HepG2 (cell line): ENCODE data around the gene ABCB8. TPM values are rescaled to one million over a fixed set of nuclear protein-coding genes. Genes with fewer than 3 reads are reported as not detected.

ENCODE experiments used
- BRCA1 ChIP-seq: sonication (generic); formaldehyde crosslinking; IDR thresholded peaks from 2 replicates; pipeline ENCODE4 v1.4.0; 2020; ENCODE audit warnings: missing genetic modification reagents
- DR1 ChIP-seq: sonication (generic); formaldehyde crosslinking; IDR thresholded peaks from 2 replicates; pipeline ENCODE4 v1.8.0; 2021; ENCODE audit warnings: mild to moderate bottlenecking, missing genetic modification reagents, inconsistent platforms
- FIP1L1 ChIP-seq: fragments of 200-400 bp; formaldehyde crosslinking; IDR thresholded peaks from 2 replicates; pipeline ENCODE4 v1.6.1; 2018; ENCODE audit warnings: low read depth, mild to moderate bottlenecking, low read length, moderate library complexity, borderline replicate concordance; ENCODE audit not compliant: insufficient read depth
- FOXP1 ChIP-seq, 2 experiments: fragments of 450-650 bp in 1 of 2; IDR thresholded peaks; 2 replicates each; pipeline ENCODE4 v1.6.1; 2017 to 2018; ENCODE audit warnings: antibody characterized with exemption in 1 of 2
- FOXP4 ChIP-seq: sonication (generic); formaldehyde crosslinking; IDR thresholded peaks from 2 replicates; pipeline ENCODE4 v1.4.0; 2020; ENCODE audit warnings: missing genetic modification reagents
- HMGXB3 ChIP-seq: sonication (generic); formaldehyde crosslinking; IDR thresholded peaks from 2 replicates; pipeline ENCODE4 v1.4.0; 2020; ENCODE audit warnings: missing genetic modification reagents, borderline replicate concordance
- HOXA9 ChIP-seq: sonication (generic); formaldehyde crosslinking; IDR thresholded peaks from 2 replicates; pipeline ENCODE4 v1.8.1; 2022; ENCODE audit warnings: missing genetic modification reagents, mild to moderate bottlenecking, moderate library complexity, borderline replicate concordance
- KDM5B ChIP-seq: sonication (generic); formaldehyde crosslinking; IDR thresholded peaks from 2 replicates; pipeline ENCODE4 v1.4.0; 2020; ENCODE audit warnings: missing genetic modification reagents, mild to moderate bottlenecking, borderline replicate concordance
- MAF1 ChIP-seq: sonication (generic); formaldehyde crosslinking; IDR thresholded peaks from 2 replicates; pipeline ENCODE4 v1.5.0; 2020; ENCODE audit warnings: missing genetic modification reagents, borderline replicate concordance
- MAFF ChIP-seq: IDR thresholded peaks from 2 replicates; pipeline ENCODE4 v1.6.1; 2011; ENCODE audit warnings: low read depth, low read length, improper control_type of control experiment
- NCOR1 ChIP-seq: fragments of 200-600 bp; sonication (generic); IDR thresholded peaks from 2 replicates; pipeline ENCODE4 v1.7.0; 2017; ENCODE audit warnings: antibody characterized with exemption, low read length, borderline replicate concordance
- NR2F2 ChIP-seq: IDR thresholded peaks from 2 replicates; pipeline ENCODE4 v1.6.1; 2012; ENCODE audit warnings: low read depth, inconsistent platforms, borderline replicate concordance
- RAD51 ChIP-seq: fragments of 450-650 bp; IDR thresholded peaks from 2 replicates; pipeline ENCODE4 v1.6.1; 2016; ENCODE audit warnings: borderline replicate concordance
- RXRA ChIP-seq: sonication (generic); formaldehyde crosslinking; IDR thresholded peaks from 2 replicates; pipeline ENCODE4 v1.5.1; 2020; ENCODE audit warnings: missing genetic modification reagents
- SMARCC2 ChIP-seq: fragments of 450-650 bp; IDR thresholded peaks from 2 replicates; pipeline ENCODE4 v1.6.1; 2017; ENCODE audit warnings: antibody characterized with exemption, mild to moderate bottlenecking
- SRSF1 ChIP-seq: fragments of 200-400 bp; formaldehyde crosslinking; optimal IDR thresholded peaks from 2 replicates; pipeline ENCODE3; 2017; ENCODE audit warnings: mild to moderate bottlenecking, low read depth, low read length, moderate library complexity
- ZNF274 ChIP-seq: sonication (generic); formaldehyde crosslinking; IDR thresholded peaks from 2 replicates; pipeline ENCODE4 v1.5.1; 2020; ENCODE audit warnings: mild to moderate bottlenecking, missing genetic modification reagents
- ZNF451 ChIP-seq: sonication (generic); formaldehyde crosslinking; IDR thresholded peaks from 2 replicates; pipeline ENCODE4 v1.5.0; 2020; ENCODE audit warnings: mild to moderate bottlenecking, missing genetic modification reagents
- ZNF616 ChIP-seq: sonication (generic); formaldehyde crosslinking; IDR thresholded peaks from 2 replicates; pipeline ENCODE4 v1.5.0; 2020; ENCODE audit warnings: low read depth, mild to moderate bottlenecking, missing genetic modification reagents
- polyA plus RNA-seq, 8 experiments: library from polyadenylated mRNA; depleted of rRNA in 3 of 8; stranded (reverse) in 7 of 8; unstranded in 1 of 8; fragments of >200 nt; fragmentation: Illumina TruSeq in 4 of 8; extraction: Trizol in 4 of 8; gene quantifications; 2 replicates each; pipeline versions ENCODE4 v1.2.1 to v1.2.3, GENCODE V29; 2011 to 2016; ENCODE audit warnings: low read depth in 4 of 8, missing spikeins in 1 of 8, mixed read lengths in 1 of 8; ENCODE audit not compliant: insufficient read depth in 1 of 8
- total RNA-seq, 5 experiments: library from RNA; depleted of rRNA; stranded (reverse); fragments of >200 nt; fragmentation: Illumina TruSeq; extraction: Trizol; gene quantifications; 2 replicates each; pipeline ENCODE4 v1.2.3, GENCODE V29; 2016; ENCODE audit warnings: low read depth in 1 of 5

The ABCB8 gene
- total and polyA plus RNA-seq, 2 of the 13 experiments (the other 11 are each of a cell fraction or from before 2014, with no cell fraction given) = 6.6 to 16.7 TPM

- TF ChIP-seq ZNF274 (CRISPR knock-in tag) (no peak), DR1 (CRISPR knock-in tag) (no peak), RXRA (CRISPR knock-in tag) (peak; percentile 9; the same call in 1 of the 2 replicates), SRSF1 (no peak), NR2F2 (no peak), HMGXB3 (CRISPR knock-in tag) (no peak), NCOR1 (no peak), HOXA9 (CRISPR knock-in tag) (no peak), KDM5B (0 out of 2 replicates have a peak, but pooled peaks have one; percentile 25), ZNF616 (CRISPR knock-in tag) (peak; percentile 73; the same call in 1 of the 2 replicates), MAF1 (0 out of 2 replicates have a peak, but pooled peaks have one; percentile 20), BRCA1 (CRISPR knock-in tag) (no peak), ZNF451 (no peak), MAFF (no peak), FIP1L1 (no peak), SMARCC2 (no peak), FOXP1 (IDR thresholded peaks at IDR 0.05) (no peak), FOXP1 (CRISPR knock-in tag; IDR thresholded peaks at IDR 0.05) (no peak), RAD51 (no peak), FOXP4 (0 out of 2 replicates have a peak, but pooled peaks have one; percentile 19)
These were observed 32.4 kb downstream of the ABCB8 start (continued) for GRCh38 chr7:151060416-151061212.
